PC-3 (cell line): ENCODE results near the gene YBX2. TPM values are rescaled to one million over a fixed set of nuclear protein-coding genes. Genes with fewer than 3 reads are reported as not detected.

Source experiments
- ATAC-seq: fragments of 200-7000 bp; cut with Tn5 transposase; 2 replicates; pipeline ENCODE4 v1.9.1; 2020; ENCODE audit warnings: mild to moderate bottlenecking, moderate library complexity
- BruUV-seq: library from RNA; stranded (reverse); fragments of 400-500 nt; replicated peaks from 2 replicates; lab custom pipeline; 2021; lab: Mats Ljungman, UMichigan
- CTCF ChIA-PET: fragments of 300-600 bp; sonication (Branson Sonifier 250); formaldehyde crosslinking; loops from one replicate; lab custom pipeline; 2022; ENCODE audit warnings: antibody characterized with exemption; lab: Charles Lee
- POLR2A ChIA-PET: fragments of 300-600 bp; sonication (Branson Sonifier 250); formaldehyde crosslinking; loops from one replicate; lab custom pipeline; 2022; ENCODE audit warnings: antibody characterized with exemption; ENCODE audit not compliant: unreplicated experiment; lab: Charles Lee
- DNase-seq: peaks from one replicate; pipeline ENCODE4 v3.0.0-alpha.2; 2015
- H2AFZ ChIP-seq: fragments of 300-600 bp; sonication (generic); 2 replicates; pipeline ENCODE4 v1.6.0; 2016; ENCODE audit warnings: antibody characterized with exemption, low read length
- H3F3A ChIP-seq: fragments of 300-600 bp; sonication (generic); one replicate; pipeline ENCODE4 v1.6.0; 2017; ENCODE audit warnings: antibody characterized with exemption, low read length, control low read depth, mild to moderate bottlenecking; ENCODE audit not compliant: unreplicated experiment
- H3K27ac ChIP-seq: fragments of 300-600 bp; sonication (generic); 2 replicates; pipeline ENCODE4 v1.5.1; 2016; ENCODE audit warnings: mild to moderate bottlenecking, low read length
- H3K27me3 ChIP-seq: fragments of 300-600 bp; sonication (generic); 2 replicates; pipeline ENCODE4 v1.6.1; 2016; ENCODE audit warnings: low read length, mixed read lengths
- H3K36me3 ChIP-seq: fragments of 300-600 bp; sonication (generic); 2 replicates; pipeline ENCODE4 v1.6.1; 2016; ENCODE audit warnings: low read depth, mixed run types, low read length, mixed read lengths
- H3K4me1 ChIP-seq: fragments of 300-600 bp; sonication (generic); 2 replicates; pipeline ENCODE4 v1.5.1; 2016; ENCODE audit warnings: low read length; ENCODE audit not compliant: insufficient read depth
- H3K4me2 ChIP-seq: fragments of 300-600 bp; sonication (generic); 2 replicates; pipeline ENCODE4 v1.6.0; 2016; ENCODE audit warnings: low read length
- H3K4me3 ChIP-seq: fragments of 300-600 bp; sonication (generic); 2 replicates; pipeline ENCODE4 v1.5.1; 2016; ENCODE audit warnings: mild to moderate bottlenecking, low read length, mixed read lengths
- H3K79me2 ChIP-seq: fragments of 300-600 bp; sonication (generic); 2 replicates; pipeline ENCODE4 v1.6.1; 2017; ENCODE audit warnings: low read length, mixed read lengths
- H3K9ac ChIP-seq: fragments of 300-600 bp; sonication (generic); 2 replicates; pipeline ENCODE4 v1.6.0; 2016; ENCODE audit warnings: mild to moderate bottlenecking, low read length
- H3K9me2 ChIP-seq: fragments of 300-600 bp; sonication (generic); replicated peaks from 2 replicates; pipeline ENCODE4 v1.6.1; 2016; ENCODE audit warnings: mixed run types, low read length, mixed read lengths
- H3K9me3 ChIP-seq: fragments of 300-600 bp; sonication (generic); 2 replicates; pipeline ENCODE4 v1.6.1; 2016; ENCODE audit warnings: low read length, mixed read lengths
- H4K20me1 ChIP-seq: fragments of 300-600 bp; sonication (generic); 2 replicates; pipeline ENCODE4 v1.6.1; 2016; ENCODE audit warnings: low read length, mixed read lengths
- CTCF ChIP-seq: fragments of 300-600 bp; sonication (generic); conservative IDR thresholded peaks from 2 replicates; pipeline ENCODE4 v1.5.1; 2017; ENCODE audit warnings: antibody characterized with exemption, low read depth, mild to moderate bottlenecking, low read length
- EZH2 ChIP-seq: fragments of 300-600 bp; sonication (generic); IDR thresholded peaks from one replicate; pipeline ENCODE4 v1.6.1; 2017; ENCODE audit warnings: antibody characterized with exemption, mild to moderate bottlenecking, low read length; ENCODE audit not compliant: unreplicated experiment
- EZH2phosphoT487 ChIP-seq: fragments of 300-600 bp; sonication (generic); IDR thresholded peaks from 2 replicates; pipeline ENCODE4 v1.6.1; 2018; ENCODE audit warnings: mild to moderate bottlenecking, antibody characterized with exemption, low read length, borderline replicate concordance
- intact Hi-C: fragments of 100-400 bp; cut with micrococcal nuclease; formaldehyde crosslinking; loops from 2 replicates; pipeline ENCODE4 v1.9.0; 2023
- total RNA-seq: library from RNA; depleted of rRNA; stranded (reverse); fragments of >200 nt; gene quantifications from 2 replicates; pipeline ENCODE4 v1.2.3, GENCODE V29; 2014

Gene YBX2
- total RNA-seq, 1 experiment from 2014 or later, result 1.1 TPM

DNA sequence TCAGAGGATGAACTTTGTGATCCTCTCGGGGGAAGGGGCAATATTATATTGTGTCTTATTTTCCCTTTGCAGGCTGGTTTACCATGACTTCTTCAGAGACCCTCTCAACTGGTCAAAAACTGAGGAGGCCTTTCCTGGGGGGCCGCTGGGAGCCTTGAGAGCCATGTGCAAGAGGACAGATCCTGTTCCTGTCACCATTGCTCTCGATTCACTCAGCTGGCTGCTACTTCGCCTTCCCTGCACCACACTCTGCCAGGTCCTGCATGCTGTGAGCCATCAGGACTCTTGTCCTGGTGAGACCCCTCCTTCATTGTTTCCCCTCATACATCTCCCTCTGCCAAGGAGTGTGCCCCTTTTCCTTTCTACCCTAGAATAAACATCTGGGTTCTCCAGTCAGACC is 39.9 kb downstream of the YBX2 start:
- ChIA-PET CTCF (no interaction called here), POLR2A (no interaction called here)
- DNase-seq (no peak), ATAC-seq (no peak)
- Histone ChIP-seq H3K4me3 (0 out of 2 replicates have a peak overlapping the region, but pooled peaks have one; percentile 92), H3K79me2 (peaks cover 60% of the 10 kb centered on the region), H3F3A (no peaks in the 10 kb centered on the region), H2AFZ (no peak overlapping the region), H4K20me1 (0 out of 2 replicates have a peak, but pooled peaks cover 2% of the 10 kb centered on the region), H3K27me3 (no peaks in the 10 kb centered on the region), H3K27ac (no peak overlapping the region), H3K9me2 (no peaks in the 10 kb centered on the region), H3K9ac (no peak overlapping the region), H3K36me3 (peaks cover 6% of the 10 kb centered on the region; the same call in 1 of the 2 replicates), H3K4me2 (peak overlapping the region; percentile 95; the same call in 1 of the 2 replicates), H3K9me3 (no peaks in the 10 kb centered on the region), H3K4me1 (peaks cover 27% of the 10 kb centered on the region)
- no TSS peak for BruUV-seq
- TF ChIP-seq EZH2phosphoT487 (no peak), CTCF (no peak), EZH2 (no peak)
- intact Hi-C loops, result no loop called here

DNA sequence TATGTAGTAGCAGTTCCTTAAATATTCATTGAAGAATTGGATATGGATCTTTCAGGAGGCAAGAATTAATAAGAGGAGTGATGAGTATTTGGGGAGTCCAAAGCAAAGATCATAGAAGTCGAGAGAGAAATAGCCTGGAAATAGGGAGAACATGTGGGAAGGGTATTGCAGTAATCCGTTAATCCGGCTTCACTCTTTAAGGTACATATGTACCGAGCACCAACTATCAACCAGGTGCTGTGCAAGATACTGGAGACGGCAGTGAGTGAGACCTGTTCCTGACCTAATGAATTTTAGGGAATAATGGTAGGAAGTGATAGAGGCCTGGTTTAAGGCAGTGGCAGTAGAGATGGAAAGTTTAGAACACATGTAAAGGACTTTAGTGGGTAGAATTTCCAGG is 41.4 kb downstream of the YBX2 start:
- no peak for ATAC-seq
- Histone ChIP-seq H3K36me3 (peaks cover 3% of the 10 kb centered on the region; the same call in 1 of the 2 replicates), H3K9ac (peak overlapping the region; percentile 96), H2AFZ (no peak overlapping the region), H3K79me2 (peaks cover 62% of the 10 kb centered on the region), H3K4me3 (peak overlapping the region; percentile 92), H3K4me1 (peaks cover 21% of the 10 kb centered on the region), H4K20me1 (0 out of 2 replicates have a peak, but pooled peaks cover 5% of the 10 kb centered on the region), H3K27me3 (no peaks in the 10 kb centered on the region), H3K4me2 (peak overlapping the region; percentile 95), H3F3A (no peaks in the 10 kb centered on the region), H3K27ac (peak overlapping the region; percentile 96; the same call in 1 of the 2 replicates), H3K9me2 (no peaks in the 10 kb centered on the region), H3K9me3 (no peaks in the 10 kb centered on the region)
- DNase-seq, result no peak
- ChIA-PET POLR2A (no interaction called here), CTCF (no interaction called here)
- no TSS peak for BruUV-seq
- no peak for TF ChIP-seq CTCF
- TF ChIP-seq EZH2, result no peak
- TF ChIP-seq EZH2phosphoT487, result no peak
- intact Hi-C loops, result loop anchor here (2.0 kb wide), 1 partner anchor 28 kb away; the partner anchor contains the start of gene SLC2A4

GRCh38 chr17:7252176-7253043 is 42.0 kb downstream of the YBX2 start, which contains the start of gene ELP5:
Gene ELP5, plus strand, starts transcription at chr17:7252215. Its CDS starts 336 bp downstream, at chr17:7252551.
- Histone ChIP-seq H3K36me3 (peaks cover 3% of the 10 kb centered on the region; the same call in 1 of the 2 replicates), H3K9ac (peak within 1 kb of the TSS; percentile 96), H3K4me1 (peaks cover 21% of the 10 kb centered on the region), H3K79me2 (peaks cover 69% of the 10 kb centered on the region), H3K4me2 (peak within 1 kb of the TSS; percentile 95), H3K9me2 (no peaks in the 10 kb centered on the region), H3K9me3 (no peaks in the 10 kb centered on the region), H2AFZ (peak within 1 kb of the TSS; percentile 79), H3K4me3 (peak within 1 kb of the TSS; percentile 92), H3K27ac (peak within 1 kb of the TSS; percentile 96), H4K20me1 (0 out of 2 replicates have a peak, but pooled peaks cover 5% of the 10 kb centered on the region), H3F3A (no peaks in the 10 kb centered on the region), H3K27me3 (no peaks in the 10 kb centered on the region)
- POLR2A ChIA-PET, result no interaction called here
- TSS peak; percentile 69 for BruUV-seq
- TF ChIP-seq CTCF, result peak; percentile 43; the same call in 1 of the 2 replicates
- TF ChIP-seq EZH2phosphoT487, result no peak
- CTCF ChIA-PET, result no interaction called here
- peak; percentile 67 for ATAC-seq
- peak; percentile 86 for DNase-seq
- intact Hi-C loops, result loop anchor here (1.0 to 2.0 kb wide), 2 partner anchors 10 to 28 kb away; partner anchors contain the start of genes CLDN7 and SLC2A4
